Stomach (tissue), 9 donors: Measurements from ENCODE around the gene GIMAP8. TPM values are rescaled to one million over a fixed set of nuclear protein-coding genes. Genes with fewer than 3 reads are reported as not detected.
A peak's percentile ranks its signal among the peaks of the same experiment; 100 is the strongest.

Experiments
- DNase-seq, 2 donors: peaks; one replicate each; pipeline versions ENCODE4 v3.0.0 to v3.0.0-alpha.2; 2013 to 2019
- H3K27ac ChIP-seq, 5 donors: fragments of 200-600 bp in 4 of 5; sonication (generic) in 4 of 5; one replicate each; pipeline ENCODE4 v1.5.1; 2013 to 2019; ENCODE audit warnings: mild to moderate bottlenecking in 1 of 5, moderate library complexity in 1 of 5
- H3K27me3 ChIP-seq, 3 donors: fragments of 200-600 bp; sonication (generic); one replicate each; pipeline ENCODE4 v1.5.1; 2017 to 2019; ENCODE audit warnings: mixed run types in 1 of 3
- H3K36me3 ChIP-seq, 4 donors: fragments of 200-600 bp; sonication (generic); 1 replicate in 3 of 4; 2 replicates in 1 of 4; pipeline ENCODE4 v1.5.1; 2016 to 2019
- H3K4me1 ChIP-seq, 4 donors: fragments of 200-600 bp; sonication (generic); one replicate each; pipeline ENCODE4 v1.5.1; 2016 to 2019
- H3K4me3 ChIP-seq, 4 donors: fragments of 200-600 bp; sonication (generic) in 3 of 4; one replicate each; pipeline ENCODE4 v1.5.1; 2016 to 2019; ENCODE audit warnings: mild to moderate bottlenecking in 1 of 4
- H3K9me3 ChIP-seq, 4 donors: fragments of 200-600 bp; sonication (generic); one replicate each; pipeline ENCODE4 v1.5.1; 2016 to 2019
- EP300 ChIP-seq: sonication (generic); formaldehyde crosslinking; IDR thresholded peaks from one replicate; pipeline ENCODE4 v1.6.1; 2017; ENCODE audit warnings: antibody characterized with exemption
- POLR2A ChIP-seq, 4 donors: fragments of 450-650 bp; IDR thresholded peaks; one replicate each; pipeline ENCODE4 v1.6.1; 2016; ENCODE audit warnings: antibody characterized with exemption in 4 of 4, control low read depth in 2 of 4, mild to moderate bottlenecking in 1 of 4, moderate library complexity in 1 of 4
- POLR2AphosphoS5 ChIP-seq, 3 donors: sonication (generic); formaldehyde crosslinking; IDR thresholded peaks; one replicate each; pipeline ENCODE4 v1.6.1; 2016; ENCODE audit warnings: antibody characterized with exemption in 3 of 3
- WGBS, 5 donors: extraction: QIAGEN DNeasy Blood & Tissue Kit in 3 of 5; methylation state at CpG; one replicate each; pipeline versions ENCODE4 v1.1.5 to v1.1.7; 2013 to 2018; 5-methylcytosine and 5-hydroxymethylcytosine counted together
- intact Hi-C: fragments of 100-400 bp; cut with DNase I; formaldehyde crosslinking; loops from one replicate; pipeline ENCODE4 v1.15.1; 2023; ENCODE audit warnings: low total_unique reads
- polyA plus RNA-seq, 3 donors: library from polyadenylated mRNA; stranded (reverse); fragments of 200-250 nt; gene quantifications; one replicate each; pipeline ENCODE4 v1.2.3, GENCODE V29; 2013
- total RNA-seq, 5 donors: library from RNA; depleted of rRNA; stranded (reverse); fragments of >200 nt; gene quantifications; one replicate each; pipeline versions ENCODE4 v1.1.0 to v1.2.3, GENCODE V29; 2014 to 2016
- TF ChIP-seq, protein P1 (sequence below), 7 experiments: fragments of 450-650 bp in 4 of 7; fragments of 200-600 bp in 3 of 7; sonication (generic) in 3 of 7; IDR thresholded peaks; one replicate each; pipeline ENCODE4 v1.5.1; 2016 to 2019; ENCODE audit warnings: antibody characterized with exemption in 7 of 7, control low read depth in 2 of 7, mild to moderate bottlenecking in 1 of 7
- donor health status: healthy with polysubstance abuse.
- donor health status: Bipolar disorder and iron deficiency.
- donor health status: healthy.

The GIMAP8 gene
- total and polyA plus RNA-seq, 8 donors: under 0.01 to 8.3 (median 2.9) TPM

DNA sequence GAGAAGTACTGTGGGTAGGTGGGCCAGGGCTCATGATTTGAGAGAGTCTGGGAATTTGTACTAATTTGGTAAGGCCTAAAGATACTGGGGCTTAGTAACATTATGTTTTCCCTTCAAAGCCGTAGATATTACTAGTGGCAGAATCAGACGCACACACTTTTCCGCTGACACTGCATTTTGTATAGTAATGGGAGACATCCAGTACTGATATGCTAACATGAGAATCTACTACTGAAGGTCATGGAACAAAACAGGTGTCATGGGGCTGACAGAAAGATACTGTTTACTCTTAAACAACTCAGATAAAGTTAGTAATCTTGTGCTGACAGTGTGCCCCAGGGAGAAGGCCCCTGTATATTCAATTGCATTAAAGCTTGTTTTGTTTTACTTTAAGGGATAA is 53.2 kb downstream of the GIMAP8 start:
- intact Hi-C loops: no loop called here
- no peaks in the 10 kb centered on the region for H3K4me1 ChIP-seq
- no peaks in the 10 kb centered on the region for H3K36me3 ChIP-seq
- TF ChIP-seq POLR2A (IDR thresholded peaks at IDR 0.05) (no peak), POLR2AphosphoS5 (IDR thresholded peaks at IDR 0.05) (no peak), EP300 (no peak)
- TF ChIP-seq, protein P1, sequence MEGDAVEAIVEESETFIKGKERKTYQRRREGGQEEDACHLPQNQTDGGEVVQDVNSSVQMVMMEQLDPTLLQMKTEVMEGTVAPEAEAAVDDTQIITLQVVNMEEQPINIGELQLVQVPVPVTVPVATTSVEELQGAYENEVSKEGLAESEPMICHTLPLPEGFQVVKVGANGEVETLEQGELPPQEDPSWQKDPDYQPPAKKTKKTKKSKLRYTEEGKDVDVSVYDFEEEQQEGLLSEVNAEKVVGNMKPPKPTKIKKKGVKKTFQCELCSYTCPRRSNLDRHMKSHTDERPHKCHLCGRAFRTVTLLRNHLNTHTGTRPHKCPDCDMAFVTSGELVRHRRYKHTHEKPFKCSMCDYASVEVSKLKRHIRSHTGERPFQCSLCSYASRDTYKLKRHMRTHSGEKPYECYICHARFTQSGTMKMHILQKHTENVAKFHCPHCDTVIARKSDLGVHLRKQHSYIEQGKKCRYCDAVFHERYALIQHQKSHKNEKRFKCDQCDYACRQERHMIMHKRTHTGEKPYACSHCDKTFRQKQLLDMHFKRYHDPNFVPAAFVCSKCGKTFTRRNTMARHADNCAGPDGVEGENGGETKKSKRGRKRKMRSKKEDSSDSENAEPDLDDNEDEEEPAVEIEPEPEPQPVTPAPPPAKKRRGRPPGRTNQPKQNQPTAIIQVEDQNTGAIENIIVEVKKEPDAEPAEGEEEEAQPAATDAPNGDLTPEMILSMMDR (IDR thresholded peaks at IDR 0.05): no peak
- H3K9me3 ChIP-seq: no peaks in the 10 kb centered on the region
- H3K4me3 ChIP-seq: no peak overlapping the region
- no peaks in the 10 kb centered on the region for H3K27me3 ChIP-seq
- DNase-seq: no peak
- WGBS, 5 donors: 58 to 68% (median 66%) methylated on average over 3 of the region's 3 CpGs
- peak overlapping the region in 1 of 5 donors; percentile 53 for H3K27ac ChIP-seq

DNA sequence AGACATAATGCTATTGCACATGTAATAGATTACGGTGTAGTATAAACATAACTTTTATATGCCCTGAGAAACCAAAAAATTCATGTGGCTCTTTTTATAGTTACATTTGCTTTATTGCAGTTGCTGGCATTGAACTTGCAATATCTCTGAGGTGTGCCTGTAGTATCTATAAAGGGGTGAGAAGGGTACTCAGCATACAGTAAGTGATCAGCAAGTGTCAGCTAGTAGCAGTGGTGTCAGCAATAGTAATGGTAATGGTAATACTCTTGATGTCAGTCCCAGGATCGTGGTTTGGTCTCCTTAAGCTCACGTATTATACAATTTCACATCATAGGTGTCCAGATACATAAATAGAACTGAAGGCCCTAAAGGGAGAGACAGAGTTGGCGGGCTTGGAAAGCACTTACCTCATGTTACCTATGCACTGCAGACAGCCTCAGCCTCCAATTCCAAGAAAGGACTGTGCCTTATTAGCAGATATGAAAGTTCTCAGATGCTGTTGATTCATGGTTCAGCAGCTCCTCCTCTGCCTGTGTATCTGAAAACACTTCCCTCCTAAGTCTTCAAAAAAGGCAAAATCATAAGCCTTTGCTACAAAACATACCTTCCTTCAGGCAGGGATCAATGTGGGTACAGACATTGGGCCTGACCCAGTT is 57.6 kb downstream of the GIMAP8 start:
- 85 to 91% (median 88%) methylated on average over 4 of the region's 4 CpGs for WGBS, 5 donors

GRCh38 chr7:150511048-150511447 is 60.6 kb downstream of the GIMAP8 start:
- no peaks in the 10 kb centered on the region for H3K27me3 ChIP-seq
- no peak overlapping the region for H3K27ac ChIP-seq
- no peak for TF ChIP-seq EP300
- TF ChIP-seq POLR2AphosphoS5 (IDR thresholded peaks at IDR 0.05): no peak
- 58 to 74% (median 71%) methylated on average over 2 of the region's 2 CpGs for WGBS, 5 donors
- H3K4me3 ChIP-seq: no peak overlapping the region
- no peaks in the 10 kb centered on the region for H3K36me3 ChIP-seq
- no peaks in the 10 kb centered on the region for H3K4me1 ChIP-seq
- H3K9me3 ChIP-seq: no peaks in the 10 kb centered on the region
- intact Hi-C loops: no loop called here
- no peak for DNase-seq

More for the DNA sequence above, 57.6 kb downstream of the GIMAP8 start:
- H3K36me3 ChIP-seq: no peaks in the 10 kb centered on the region
- TF ChIP-seq, protein P1 (IDR thresholded peaks at IDR 0.05): no peak
- TF ChIP-seq EP300: no peak
- TF ChIP-seq POLR2AphosphoS5 (IDR thresholded peaks at IDR 0.05): no peak
- TF ChIP-seq POLR2A (IDR thresholded peaks at IDR 0.05): no peak
- no peak for DNase-seq
- no peak overlapping the region for H3K4me3 ChIP-seq
- no peaks in the 10 kb centered on the region for H3K4me1 ChIP-seq
- no peak overlapping the region for H3K27ac ChIP-seq
- H3K27me3 ChIP-seq: no peaks in the 10 kb centered on the region
- no peaks in the 10 kb centered on the region for H3K9me3 ChIP-seq
- intact Hi-C loops: no loop called here

- intact Hi-C loops: no loop called here
- H3K4me3 ChIP-seq: peak overlapping the region in 1 of 4 donors; percentile 43
Observed at GRCh38 chr7:150513758-150514157, 63.3 kb downstream of the GIMAP8 start.

More at GRCh38 chr7:150513758-150514157, 63.3 kb downstream of the GIMAP8 start:
- no peaks in the 10 kb centered on the region for H3K36me3 ChIP-seq
- no peak for DNase-seq
- H3K4me1 ChIP-seq: no peaks in the 10 kb centered on the region
- H3K27me3 ChIP-seq: no peaks in the 10 kb centered on the region
- peak overlapping the region in 4 of 5 donors; percentile 61 to 71 (median 64) for H3K27ac ChIP-seq
- H3K9me3 ChIP-seq: no peaks in the 10 kb centered on the region
- 92 to 97% (median 93%) methylated on average over 17 of the region's 17 CpGs for WGBS, 5 donors
- TF ChIP-seq EP300 (no peak), POLR2AphosphoS5 (IDR thresholded peaks at IDR 0.05) (no peak), POLR2A (IDR thresholded peaks at IDR 0.05) (no peak)
- TF ChIP-seq, protein P1 (IDR thresholded peaks at IDR 0.05): no peak
